Measurements from ENCODE around the gene KCNE5.
"Not testable (repeated sequence)": the region's sequence is repeated elsewhere in the genome, so short reads cannot be mapped to it uniquely, and the experiment has no call there.

Gene KCNE5

DNA sequence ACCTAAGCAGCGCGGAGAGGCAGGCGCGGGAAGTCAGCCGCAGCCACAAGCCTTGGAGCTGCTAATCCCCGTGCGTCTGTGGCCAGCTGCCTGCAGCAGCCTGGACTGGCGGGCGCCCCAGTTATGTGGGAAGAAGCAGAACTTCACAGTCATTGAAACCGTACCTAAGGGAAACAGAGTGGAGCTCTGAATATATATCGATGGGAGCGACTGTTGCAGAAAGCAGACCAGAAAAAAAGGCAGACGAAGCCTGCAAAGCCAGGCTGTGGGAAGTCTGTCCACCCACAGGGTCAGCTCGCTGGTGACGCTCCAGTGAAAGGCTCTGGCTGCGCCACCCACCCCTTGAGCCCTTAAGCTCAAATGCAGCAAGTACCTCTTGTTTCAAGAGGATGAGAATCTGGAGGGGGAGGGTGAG lies 24.7 kb downstream of the KCNE5 start:
- no peak for DNase-seq

DNA sequence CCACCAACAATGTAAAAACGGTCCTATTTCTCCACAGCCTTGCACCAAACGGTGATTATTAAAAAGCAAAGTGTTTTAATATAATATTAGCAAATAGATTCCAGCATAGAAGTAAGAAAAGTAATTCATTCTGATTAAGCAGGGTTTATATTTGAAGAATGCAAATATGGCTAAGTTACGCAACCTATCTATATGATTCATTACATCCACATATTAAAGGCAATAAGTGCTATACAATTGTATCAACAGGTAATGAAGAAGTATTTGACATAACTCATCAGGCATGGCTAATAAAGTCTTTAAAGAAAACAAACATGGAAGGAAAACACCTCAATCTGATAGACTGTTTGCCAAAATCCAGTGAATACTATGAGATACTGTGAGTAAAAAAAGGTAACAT lies 29.0 kb downstream of the KCNE5 start:
- no peak for DNase-seq

DNA sequence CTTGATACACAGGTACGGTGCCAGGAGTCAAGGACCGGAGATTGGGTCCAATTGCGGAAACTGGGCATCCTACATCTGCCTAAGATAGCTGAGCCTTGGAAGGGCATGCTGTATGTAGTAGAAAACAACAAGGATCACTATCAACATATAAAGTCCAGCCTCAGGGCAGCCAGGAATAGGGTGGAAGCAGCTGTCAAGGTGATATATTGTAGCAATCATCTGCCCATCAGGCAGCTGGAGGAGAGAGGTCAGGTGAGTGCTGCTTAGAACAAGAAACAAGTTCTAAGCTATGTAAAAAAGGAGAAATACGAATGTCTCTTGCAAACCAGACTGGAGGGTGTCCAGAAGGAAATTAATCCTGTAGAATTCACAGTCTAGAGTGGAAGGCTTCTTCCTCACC lies 34.8 kb downstream of the KCNE5 start:
- no peak for DNase-seq

DNA sequence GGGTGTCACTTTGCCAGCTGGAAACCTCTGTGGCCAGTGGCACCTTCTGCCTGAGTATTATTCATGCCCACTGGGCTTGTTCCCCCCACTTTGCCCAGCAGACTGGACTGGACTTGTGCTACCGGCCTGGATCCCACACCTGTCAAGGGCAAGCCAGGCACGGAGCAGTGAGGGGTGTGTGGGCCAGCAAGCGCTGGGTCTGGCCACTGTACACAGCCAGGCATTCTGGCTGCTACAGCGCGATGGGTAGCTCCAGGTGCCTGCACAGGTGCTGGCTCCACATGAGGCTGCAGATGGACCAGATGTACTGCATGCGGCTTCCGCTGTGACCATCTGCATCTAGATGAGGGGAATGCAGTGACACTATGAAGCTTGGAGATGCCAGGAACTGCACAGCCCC lies 39.5 kb downstream of the KCNE5 start:
- no peak for DNase-seq

DNA sequence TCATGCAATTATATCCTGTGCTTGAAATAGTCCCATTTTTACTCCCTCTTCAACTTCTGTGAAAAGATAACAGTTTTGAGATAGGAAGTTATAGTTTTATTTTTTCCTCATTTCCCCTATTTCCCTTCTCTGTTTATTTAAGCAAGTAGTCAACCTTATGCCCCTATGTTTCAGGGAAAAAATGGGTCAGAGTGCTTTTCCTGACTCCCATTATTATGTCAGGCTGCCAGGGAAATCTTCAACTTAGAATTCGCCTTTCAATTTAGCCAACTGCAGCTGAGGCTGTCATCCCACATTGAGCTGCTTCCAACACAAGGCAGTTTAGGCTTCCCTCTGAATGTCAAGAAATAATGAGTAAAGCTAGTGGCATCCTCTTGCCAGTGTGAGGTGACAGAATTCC lies 46.1 kb downstream of the KCNE5 start:
- no peak for DNase-seq

DNA sequence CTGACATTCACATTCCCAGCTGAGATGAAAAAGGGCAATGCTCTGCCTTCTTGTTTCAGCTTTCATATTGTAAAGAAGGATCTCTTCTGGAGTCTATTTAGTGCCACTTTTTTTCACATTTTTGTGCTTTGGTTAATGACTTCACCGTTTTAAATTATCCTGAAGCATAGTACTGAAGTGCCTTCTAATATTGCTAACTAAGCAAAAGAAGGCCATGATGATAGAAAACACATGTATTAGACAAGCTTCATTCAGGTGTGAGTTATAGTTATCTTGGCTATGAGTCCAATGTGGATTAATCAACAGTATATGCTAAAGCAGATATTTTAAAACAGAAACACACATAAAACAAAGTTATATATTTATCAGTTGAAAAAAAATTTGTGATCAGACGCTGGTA lies 47.9 kb downstream of the KCNE5 start:
- no peak for DNase-seq

DNA sequence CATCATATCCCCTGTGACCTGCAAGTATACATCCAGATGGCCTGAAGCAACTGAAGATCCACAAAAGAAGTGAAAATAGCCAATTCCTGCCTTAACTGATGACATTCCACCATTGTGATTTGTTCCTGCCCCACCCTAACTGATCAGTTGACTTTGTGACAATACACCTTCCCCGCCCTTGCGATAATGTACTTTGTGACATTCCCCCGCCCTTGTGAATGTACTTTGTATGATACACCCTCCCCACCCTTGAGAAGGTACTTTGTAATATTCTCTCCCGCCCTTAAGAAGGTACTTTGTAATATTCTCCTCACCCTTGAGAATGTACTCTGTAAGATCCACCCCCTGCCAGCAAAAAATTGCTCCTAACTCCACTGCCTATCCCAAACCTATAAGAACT lies 48.9 kb downstream of the KCNE5 start:
- DNase-seq: not testable (repeated sequence)
